ENCODE measurements around the gene DACH1. TPM values are rescaled to one million over a fixed set of nuclear protein-coding genes. Genes with fewer than 3 reads are reported as not detected.

Gene DACH1
- total RNA-seq, 1 donor from 2014 or later: 0.05 TPM

DNA sequence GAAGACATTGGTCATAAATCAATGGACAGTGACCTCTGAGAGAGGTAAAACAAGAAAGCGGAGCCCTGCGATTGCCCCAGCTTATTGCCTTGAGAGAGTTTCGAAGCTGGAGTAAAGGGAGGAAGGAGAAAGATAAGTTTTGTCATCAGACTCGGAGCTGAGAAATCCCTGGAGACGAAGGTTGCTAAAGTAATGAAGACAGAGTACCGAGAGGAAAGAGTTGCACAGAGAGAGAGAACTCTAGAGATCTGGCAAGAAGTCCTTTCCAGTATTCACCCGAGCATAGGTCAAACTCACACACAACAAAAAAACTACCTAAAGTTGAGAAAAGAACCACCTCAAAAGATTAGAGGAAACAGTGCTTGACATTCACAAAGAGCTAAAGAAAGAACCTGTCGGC is 472.0 kb downstream of the DACH1 start:
- DNase-seq (ENCODE audit: low read depth): no peak

DNA sequence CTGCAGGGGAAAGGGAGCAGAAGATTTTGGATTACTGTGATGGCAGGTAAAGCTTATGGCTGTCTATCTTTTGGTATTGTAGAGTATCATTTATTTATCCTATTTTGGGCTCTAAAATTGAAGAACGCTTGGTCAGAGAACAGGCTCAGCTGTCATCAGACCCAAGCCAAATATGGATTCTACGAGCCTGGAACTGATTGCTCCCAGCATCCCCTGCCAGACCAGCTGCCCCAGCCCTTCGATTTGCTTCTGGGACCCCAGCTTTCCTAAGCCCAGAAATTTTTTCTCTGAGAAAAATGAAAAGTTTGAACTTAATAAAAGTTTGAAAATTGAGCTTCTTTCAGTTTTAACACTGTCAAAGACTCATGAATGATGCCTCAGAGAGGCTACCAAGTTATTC is 472.8 kb downstream of the DACH1 start:
- DNase-seq (ENCODE audit: low read depth): no peak

All from renal cortical epithelial cell (primary cell).